ENCODE results near the gene B3GAT2. TPM values are rescaled to one million over a fixed set of nuclear protein-coding genes. Genes with fewer than 3 reads are reported as not detected.

B3GAT2 gene
- total RNA-seq, 6 experiments from 2014 or later, result not detected

- H3K27me3 Mint-ChIP-seq (ENCODE audit: insufficient read depth), result peaks cover 5% of the 10 kb centered on the region; the same call in 1 of the 2 replicates
- no peak overlapping the region for H3K27ac Mint-ChIP-seq
- H3K9me3 Mint-ChIP-seq, result no peaks in the 10 kb centered on the region
- H3K4me3 Mint-ChIP-seq, result no peak overlapping the region
- DNase-seq, result no peak
- H3K36me3 Mint-ChIP-seq (ENCODE audit: low read depth), result no peaks in the 10 kb centered on the region
- H3K4me1 Mint-ChIP-seq (ENCODE audit: low read depth), result no peaks in the 10 kb centered on the region
- TF ChIP-seq CTCF (IDR thresholded peaks at IDR 0.05), result no peak
Measured at GRCh38 chr6:70900047-70900446, 56.8 kb downstream of the B3GAT2 start.

GRCh38 chr6:70894001-70894400 lies 62.9 kb downstream of the B3GAT2 start:
- Mint-ChIP-seq H3K4me3 (no peak overlapping the region), H3K36me3 (ENCODE audit: low read depth) (no peaks in the 10 kb centered on the region)

GRCh38 chr6:70889270-70889669 lies 67.6 kb downstream of the B3GAT2 start:
- DNase-seq, result no peak
- Mint-ChIP-seq H3K27ac (no peak overlapping the region), H3K27me3 (ENCODE audit: insufficient read depth) (peaks cover 38% of the 10 kb centered on the region), H3K4me1 (ENCODE audit: low read depth) (no peaks in the 10 kb centered on the region), H3K36me3 (ENCODE audit: low read depth) (no peaks in the 10 kb centered on the region), H3K4me3 (no peak overlapping the region), H3K9me3 (no peaks in the 10 kb centered on the region)
- TF ChIP-seq CTCF (IDR thresholded peaks at IDR 0.05), result no peak

More at GRCh38 chr6:70894001-70894400, 62.9 kb downstream of the B3GAT2 start:
- Mint-ChIP-seq H3K27me3 (ENCODE audit: insufficient read depth) (peaks cover 29% of the 10 kb centered on the region), H3K4me1 (ENCODE audit: low read depth) (no peaks in the 10 kb centered on the region), H3K9me3 (no peaks in the 10 kb centered on the region), H3K27ac (no peak overlapping the region)
- DNase-seq, result no peak
- no peak for TF ChIP-seq CTCF (IDR thresholded peaks at IDR 0.05)

GRCh38 chr6:70886661-70887060 lies 70.2 kb downstream of the B3GAT2 start:
- no peak for TF ChIP-seq CTCF (IDR thresholded peaks at IDR 0.05)
- no peak overlapping the region for H3K27ac Mint-ChIP-seq
- no peaks in the 10 kb centered on the region for H3K36me3 Mint-ChIP-seq (ENCODE audit: low read depth)
- peaks cover 25% of the 10 kb centered on the region for H3K27me3 Mint-ChIP-seq (ENCODE audit: insufficient read depth)
- no peaks in the 10 kb centered on the region for H3K9me3 Mint-ChIP-seq
- no peak overlapping the region for H3K4me3 Mint-ChIP-seq
- no peak for DNase-seq
- H3K4me1 Mint-ChIP-seq (ENCODE audit: low read depth), result no peaks in the 10 kb centered on the region

- no peak overlapping the region for H3K27ac Mint-ChIP-seq
- no peaks in the 10 kb centered on the region for H3K4me1 Mint-ChIP-seq (ENCODE audit: low read depth)
- no peak for DNase-seq
- no peaks in the 10 kb centered on the region for H3K36me3 Mint-ChIP-seq (ENCODE audit: low read depth)
- no peaks in the 10 kb centered on the region for H3K9me3 Mint-ChIP-seq
- peaks cover 26% of the 10 kb centered on the region for H3K27me3 Mint-ChIP-seq (ENCODE audit: insufficient read depth)
- no peak for TF ChIP-seq CTCF (IDR thresholded peaks at IDR 0.05)
- no peak overlapping the region for H3K4me3 Mint-ChIP-seq
Measured at GRCh38 chr6:70886071-70886470, 70.8 kb downstream of the B3GAT2 start.
